Pulmonary artery endothelial cell (primary cell): ENCODE measurements around the gene UFD1. TPM values are rescaled to one million over a fixed set of nuclear protein-coding genes. Genes with fewer than 3 reads are reported as not detected.

ENCODE experiments used
- total RNA-seq: library from RNA; depleted of rRNA; stranded (reverse); fragments of >200 nt; gene quantifications from 2 replicates; pipeline ENCODE4 v1.2.3, GENCODE V29; 2014

The UFD1 gene
- total RNA-seq, 1 donor from 2014 or later, result 166 TPM

Other genes with a start within 250 kb of the UFD1 start
- 4.4 and 6.2 TPM in 2 replicates for gene CLTCL1, start 187.5 kb downstream of the UFD1 start, total RNA-seq
- gene HIRA, start 47.5 kb downstream of the UFD1 start, total RNA-seq, result 22.8 and 26.1 TPM in 2 replicates
- gene MRPL40, start 46.6 kb downstream of the UFD1 start, total RNA-seq, result 41.2 and 45.6 TPM in 2 replicates
- 21.4 and 25.3 TPM in 2 replicates for gene C22orf39, start 31.5 kb downstream of the UFD1 start, total RNA-seq
- 30.7 and 50.1 TPM in 2 replicates for gene CDC45, start 727 bp upstream of the UFD1 start, total RNA-seq
- 360 and 491 TPM in 2 replicates for gene CLDN5, start 45.2 kb upstream of the UFD1 start, total RNA-seq
- gene SEPTIN5, start 235.3 kb upstream of the UFD1 start, total RNA-seq, result 11.1 and 11.8 TPM in 2 replicates
- gene GP1BB, start 244.3 kb upstream of the UFD1 start, total RNA-seq, result 0.79 and 1.1 TPM in 2 replicates